Measurements from ENCODE around the gene SKOR2. TPM values are rescaled to one million over a fixed set of nuclear protein-coding genes. Genes with fewer than 3 reads are reported as not detected.

SKOR2 gene
- polyA plus RNA-seq (ENCODE audit: insufficient read length in 4 of 4): not detected

GRCh38 chr18:47251289-47252120, at the start of gene SKOR2:
Gene SKOR2, minus strand, starts transcription at chr18:47251660. Its CDS starts 2,477 bp downstream, at chr18:47249183.
- DNase-seq (ENCODE audit: low read depth in 4 of 4, low spot score in 3 of 4): no peak

- DNase-seq (ENCODE audit: low read depth in 4 of 4, low spot score in 3 of 4): no peak
These were observed 45.0 kb upstream of the SKOR2 start for GRCh38 chr18:47296462-47296861.

- no peak for DNase-seq (ENCODE audit: low read depth in 4 of 4, low spot score in 3 of 4)
These were observed 43.3 kb upstream of the SKOR2 start for GRCh38 chr18:47294801-47295200.

GRCh38 chr18:47288741-47289140, 37.3 kb upstream of the SKOR2 start:
- DNase-seq (ENCODE audit: low read depth in 4 of 4, low spot score in 3 of 4): no peak

GRCh38 chr18:47287911-47288585, 36.6 kb upstream of the SKOR2 start:
- DNase-seq (ENCODE audit: low read depth in 4 of 4, low spot score in 3 of 4): no peak

- DNase-seq (ENCODE audit: low read depth in 4 of 4, low spot score in 3 of 4): no peak
These were observed 35.4 kb upstream of the SKOR2 start for GRCh38 chr18:47286776-47287410.

- no peak for DNase-seq (ENCODE audit: low read depth in 4 of 4, low spot score in 3 of 4)
These were observed 34.0 kb upstream of the SKOR2 start for GRCh38 chr18:47285456-47285855.

GRCh38 chr18:47284721-47285395, 33.4 kb upstream of the SKOR2 start:
- no peak for DNase-seq (ENCODE audit: low read depth in 4 of 4, low spot score in 3 of 4)

- DNase-seq (ENCODE audit: low read depth in 4 of 4, low spot score in 3 of 4): no peak
These were observed 32.0 kb upstream of the SKOR2 start for GRCh38 chr18:47283476-47283875.

- DNase-seq (ENCODE audit: low read depth in 4 of 4, low spot score in 3 of 4): no peak
These were observed 28.7 kb upstream of the SKOR2 start for GRCh38 chr18:47280121-47280520.

- no peak for DNase-seq (ENCODE audit: low read depth in 4 of 4, low spot score in 3 of 4)
These were observed 23.5 kb upstream of the SKOR2 start for GRCh38 chr18:47274961-47275360.

- DNase-seq (ENCODE audit: low read depth in 4 of 4, low spot score in 3 of 4): no peak
These were observed 13.7 kb upstream of the SKOR2 start for GRCh38 chr18:47265197-47265596.

- DNase-seq (ENCODE audit: low read depth in 4 of 4, low spot score in 3 of 4): no peak
These were observed 12.8 kb upstream of the SKOR2 start for GRCh38 chr18:47264308-47264700.

- DNase-seq (ENCODE audit: low read depth in 4 of 4, low spot score in 3 of 4): no peak
These were observed 12.2 kb upstream of the SKOR2 start for GRCh38 chr18:47263430-47264307.

- no peak for DNase-seq (ENCODE audit: low read depth in 4 of 4, low spot score in 3 of 4)
These were observed 11.6 kb upstream of the SKOR2 start for GRCh38 chr18:47263150-47263429.

GRCh38 chr18:47262301-47263149, 11.1 kb upstream of the SKOR2 start:
- no peak for DNase-seq (ENCODE audit: low read depth in 4 of 4, low spot score in 3 of 4)

GRCh38 chr18:47261902-47262300, 10.4 kb upstream of the SKOR2 start:
- DNase-seq (ENCODE audit: low read depth in 4 of 4, low spot score in 3 of 4): no peak

GRCh38 chr18:47260924-47261701, 9.7 kb upstream of the SKOR2 start:
- no peak for DNase-seq (ENCODE audit: low read depth in 4 of 4, low spot score in 3 of 4)
